Hindlimb muscle (tissue), 1 donor: Measurements from ENCODE around the gene HLA-DMB. TPM values are rescaled to one million over a fixed set of nuclear protein-coding genes. Genes with fewer than 3 reads are reported as not detected.
A peak's percentile ranks its signal among the peaks of the same experiment; 100 is the strongest.

Experiments used
- DNase-seq: peaks from one replicate; pipeline ENCODE4 v3.0.0-alpha.2; 2013
- polyA plus RNA-seq: library from polyadenylated mRNA; unstranded; fragments of 120-200 nt; gene quantifications from one replicate; pipeline ENCODE4 v1.2.1, GENCODE V29; 2013; ENCODE audit not compliant: insufficient read length

HLA-DMB gene
- polyA plus RNA-seq, result 11.5 TPM

DNA sequence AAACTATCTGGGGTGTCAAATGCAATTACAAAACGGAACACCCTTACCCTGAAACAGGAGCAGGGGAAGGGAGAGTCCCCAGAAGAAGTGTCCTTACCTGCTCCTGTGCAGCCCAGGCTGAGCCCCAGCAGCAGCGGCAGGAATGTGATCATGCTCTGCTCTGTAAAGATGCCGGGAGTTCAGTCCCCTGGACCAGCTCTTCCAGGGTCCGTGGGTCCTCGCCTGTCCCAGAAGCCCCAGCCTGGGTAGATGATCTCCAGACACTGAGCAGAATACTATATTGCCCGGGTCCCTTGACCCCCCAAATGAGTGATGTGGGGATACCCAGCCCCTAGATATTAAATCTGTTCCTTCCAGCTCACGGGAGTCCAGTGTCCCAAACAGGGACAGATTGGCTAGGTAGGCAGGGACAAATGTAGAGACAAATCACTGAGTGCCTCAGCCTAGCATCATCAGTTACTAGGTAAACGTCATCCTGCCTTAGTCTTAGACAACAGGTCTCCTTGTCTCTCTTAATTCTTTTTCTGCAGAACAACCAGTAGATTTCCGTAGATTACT, at the start of gene HLA-DMB:
Gene HLA-DMB (minus strand): TSS at position 373 of the 558 bp plus-strand sequence. CDS start 221 bp downstream, at position 152.
- peak; percentile 67 for DNase-seq

DNA sequence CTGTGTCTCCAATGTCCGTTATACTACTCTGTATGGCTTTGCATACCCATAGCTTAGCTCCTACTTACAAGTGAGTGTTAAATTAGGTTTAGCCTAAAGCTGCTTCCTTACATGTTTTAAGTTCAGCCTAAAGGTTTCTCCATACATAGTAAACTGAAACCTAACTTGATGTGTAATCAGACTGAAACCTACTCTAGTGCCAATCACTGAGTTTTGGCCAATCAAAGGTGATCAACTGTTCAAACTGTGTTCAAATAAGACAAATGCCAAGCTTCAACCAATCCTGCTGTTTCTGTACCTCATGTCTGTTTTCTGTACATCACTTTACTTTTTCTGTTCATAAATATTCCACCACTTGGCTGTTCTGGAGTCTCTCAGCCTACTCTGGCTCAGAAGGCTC, 48.5 kb upstream of the HLA-DMB start:
- no peak for DNase-seq

DNA sequence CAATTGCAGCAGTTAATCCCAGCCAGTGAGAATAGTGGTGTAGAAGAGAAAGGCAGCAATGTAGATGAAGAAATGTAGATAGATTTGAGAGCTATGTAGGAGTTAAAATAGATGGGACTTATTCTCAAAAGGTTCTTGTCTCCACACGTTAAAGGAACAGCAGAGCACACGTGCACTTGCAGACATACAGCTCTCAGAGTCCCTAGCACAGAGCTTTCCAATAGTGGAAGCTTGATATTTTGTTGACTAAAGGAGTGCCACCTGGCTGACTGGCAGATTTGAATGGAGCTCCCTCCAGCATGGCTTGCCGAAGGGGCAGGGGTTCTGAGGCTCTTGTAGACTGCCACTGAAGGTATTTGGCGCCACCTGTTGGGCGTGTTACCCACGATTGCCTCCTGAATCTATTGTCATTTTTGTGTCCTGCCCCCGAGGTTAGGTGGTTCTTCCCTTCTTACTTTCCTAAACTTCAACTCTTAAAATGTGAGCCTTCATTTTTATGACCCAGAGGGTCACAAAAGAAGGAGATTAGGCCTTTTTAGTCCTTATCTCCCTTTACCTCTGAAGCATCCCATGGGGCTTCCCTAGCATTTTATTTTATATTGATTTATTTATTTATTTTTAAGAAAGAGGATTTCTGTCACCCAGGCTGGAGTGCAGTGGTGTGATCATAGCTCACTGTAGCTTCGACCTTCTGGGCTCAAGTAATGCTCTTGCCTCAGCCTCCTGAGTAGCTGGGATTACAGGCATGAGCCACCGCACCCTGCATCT, 44.0 kb upstream of the HLA-DMB start:
- DNase-seq, result peak; percentile 72

DNA sequence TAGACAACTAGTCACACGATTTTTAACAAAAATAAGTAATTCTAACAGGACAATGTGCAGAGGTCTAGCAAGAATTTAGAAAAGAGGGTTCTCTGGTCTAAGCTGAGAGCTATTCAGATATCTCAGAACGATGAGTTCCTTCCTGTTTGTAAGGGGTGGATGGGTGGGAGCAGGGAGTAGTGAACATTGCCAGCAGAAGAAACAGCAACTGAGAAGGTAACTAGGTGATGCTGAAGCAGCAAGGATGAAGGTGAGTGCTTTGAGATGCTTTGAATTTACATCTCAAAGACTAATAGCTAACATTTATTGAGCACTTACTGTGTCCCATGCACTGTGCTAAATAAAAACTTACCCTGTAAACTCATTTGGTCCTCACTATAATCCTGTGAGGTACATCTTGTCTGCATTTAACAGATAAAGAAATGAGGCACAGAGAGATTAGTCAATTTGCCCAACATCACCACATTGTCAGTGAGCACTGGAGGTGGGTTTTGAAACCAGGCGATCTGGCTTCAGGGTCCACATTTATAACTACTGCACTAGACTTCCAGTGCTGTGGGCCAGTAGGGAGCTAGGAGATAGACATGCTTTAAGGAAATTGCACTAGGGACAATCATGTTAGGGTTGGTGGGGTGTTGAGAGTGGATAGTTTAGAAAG, 43.3 kb upstream of the HLA-DMB start:
- DNase-seq, result no peak

DNA sequence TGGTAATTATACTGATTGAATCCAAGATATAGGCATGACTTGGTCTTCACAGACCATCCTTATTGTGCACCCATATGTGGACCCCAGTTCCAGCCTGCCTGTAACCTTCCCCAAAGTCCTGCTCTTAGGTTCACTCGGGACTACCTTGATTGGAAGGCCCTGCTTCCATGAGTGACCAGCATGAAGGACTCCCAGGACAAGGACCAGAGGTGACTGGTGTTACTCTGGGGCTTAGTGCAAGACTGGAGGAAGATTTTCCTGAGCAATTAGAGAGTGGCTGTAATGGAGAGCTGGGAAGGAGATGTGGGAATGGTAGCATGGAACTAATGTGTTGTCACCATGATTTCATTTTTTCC, 42.6 kb upstream of the HLA-DMB start:
- no peak for DNase-seq

DNA sequence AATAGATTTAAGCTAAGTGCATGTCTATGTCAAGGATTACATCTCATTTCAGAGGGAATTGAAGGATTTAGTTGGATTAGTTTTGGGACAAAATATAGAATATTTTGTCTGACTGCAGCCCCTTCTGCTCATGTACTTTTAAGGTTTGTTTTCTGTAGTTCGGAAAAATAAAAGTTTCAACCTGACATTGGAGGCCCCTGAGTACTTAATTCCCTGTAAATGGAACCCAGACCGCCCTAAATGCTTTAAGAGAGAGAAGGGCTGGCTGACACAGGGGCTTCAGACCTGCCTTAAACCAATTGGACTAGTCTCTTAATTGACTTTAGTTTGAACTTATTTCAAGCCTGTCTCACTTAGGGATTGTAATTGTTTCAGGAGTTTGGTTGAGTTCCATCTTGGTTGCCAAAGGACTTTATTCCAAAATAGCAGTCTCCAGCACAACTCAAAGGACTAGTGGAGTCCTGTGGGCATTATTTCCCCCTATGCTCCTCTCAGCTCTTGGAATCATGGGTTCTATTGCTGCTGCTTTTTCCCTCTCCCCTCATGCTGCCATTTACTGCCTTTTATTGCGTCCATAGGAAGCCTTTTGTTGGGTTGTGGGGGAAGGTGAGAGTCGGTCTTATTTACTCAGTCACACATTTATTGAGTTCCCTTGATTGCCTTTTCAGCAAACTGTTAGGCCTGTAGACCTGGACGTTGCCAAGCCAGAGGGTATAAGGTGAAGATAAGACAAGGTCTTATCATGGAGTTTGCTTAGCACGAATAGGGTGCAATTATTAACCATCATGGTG, 42.1 kb upstream of the HLA-DMB start:
- DNase-seq, result no peak

DNA sequence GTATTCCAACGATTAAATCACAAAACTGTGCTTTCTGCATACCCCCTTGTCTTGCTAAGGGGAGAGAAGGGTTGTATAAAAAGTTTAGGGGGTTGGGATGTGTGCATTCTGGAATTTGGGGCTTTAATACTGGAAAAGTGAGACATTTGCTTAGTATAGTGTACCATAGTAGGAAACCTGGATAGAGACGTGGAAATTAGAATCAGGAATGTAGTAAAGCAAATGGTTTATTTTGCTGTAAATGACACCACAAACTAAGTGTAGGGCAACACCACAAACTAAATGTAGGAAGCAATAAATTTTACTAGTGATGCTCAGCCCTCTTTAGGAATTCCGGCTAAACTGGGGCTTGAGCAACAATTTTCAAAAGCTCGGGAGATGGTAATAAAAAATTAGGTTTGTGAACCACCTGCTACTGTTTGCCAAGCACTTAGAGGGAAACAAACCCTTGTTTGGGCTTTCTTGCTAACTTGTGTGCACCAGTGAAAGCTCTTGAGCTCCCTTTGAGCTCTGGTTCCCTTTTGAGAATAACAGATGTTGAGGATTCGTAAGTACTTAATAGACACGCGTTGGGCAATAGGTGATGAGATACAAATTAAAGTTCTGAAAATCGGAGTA, 41.4 kb upstream of the HLA-DMB start:
- no peak for DNase-seq

DNA sequence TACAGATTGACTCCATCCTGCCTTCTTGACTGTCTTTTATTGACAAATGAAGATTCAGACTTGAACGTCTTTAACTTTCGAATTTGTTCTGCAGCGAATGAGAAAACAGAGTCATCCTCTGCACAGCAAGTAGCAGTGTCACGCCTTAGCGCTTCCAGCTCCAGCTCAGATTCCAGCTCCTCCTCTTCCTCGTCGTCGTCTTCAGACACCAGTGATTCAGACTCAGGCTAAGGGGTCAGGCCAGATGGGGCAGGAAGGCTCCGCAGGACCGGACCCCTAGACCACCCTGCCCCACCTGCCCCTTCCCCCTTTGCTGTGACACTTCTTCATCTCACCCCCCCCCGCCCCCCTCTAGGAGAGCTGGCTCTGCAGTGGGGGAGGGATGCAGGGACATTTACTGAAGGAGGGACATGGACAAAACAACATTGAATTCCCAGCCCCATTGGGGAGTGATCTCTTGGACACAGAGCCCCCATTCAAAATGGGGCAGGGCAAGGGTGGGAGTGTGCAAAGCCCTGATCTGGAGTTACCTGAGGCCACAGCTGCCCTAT, 39.7 kb upstream of the HLA-DMB start:
- no peak for DNase-seq

DNA sequence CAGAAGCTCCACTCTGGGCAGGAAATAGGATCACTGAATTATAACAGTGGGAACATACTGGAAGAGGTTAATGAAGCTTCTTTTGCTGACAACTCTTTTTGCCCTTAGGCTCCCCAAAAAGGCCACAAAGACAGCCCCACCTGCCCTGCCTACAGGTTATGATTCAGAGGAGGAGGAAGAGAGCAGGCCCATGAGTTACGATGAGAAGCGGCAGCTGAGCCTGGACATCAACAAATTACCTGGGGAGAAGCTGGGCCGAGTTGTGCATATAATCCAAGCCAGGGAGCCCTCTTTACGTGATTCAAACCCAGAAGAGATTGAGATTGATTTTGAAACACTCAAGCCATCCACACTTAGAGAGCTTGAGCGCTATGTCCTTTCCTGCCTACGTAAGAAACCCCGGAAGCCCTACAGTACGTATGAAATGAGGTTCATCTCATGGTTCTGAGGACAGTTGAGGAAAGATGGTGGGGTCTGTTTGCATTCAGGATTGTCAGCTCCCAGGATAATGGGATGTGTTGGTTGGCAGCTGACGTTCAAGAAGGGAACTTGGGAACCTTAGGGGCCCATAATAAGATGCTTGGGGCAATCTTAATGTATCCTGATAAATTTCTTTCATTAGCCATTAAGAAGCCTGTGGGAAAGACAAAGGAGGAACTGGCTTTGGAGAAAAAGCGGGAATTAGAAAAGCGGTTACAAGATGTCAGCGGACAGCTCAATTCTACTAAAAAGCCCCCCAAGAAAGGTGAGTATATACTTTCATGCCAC, 39.1 kb upstream of the HLA-DMB start:
- no peak for DNase-seq

DNA sequence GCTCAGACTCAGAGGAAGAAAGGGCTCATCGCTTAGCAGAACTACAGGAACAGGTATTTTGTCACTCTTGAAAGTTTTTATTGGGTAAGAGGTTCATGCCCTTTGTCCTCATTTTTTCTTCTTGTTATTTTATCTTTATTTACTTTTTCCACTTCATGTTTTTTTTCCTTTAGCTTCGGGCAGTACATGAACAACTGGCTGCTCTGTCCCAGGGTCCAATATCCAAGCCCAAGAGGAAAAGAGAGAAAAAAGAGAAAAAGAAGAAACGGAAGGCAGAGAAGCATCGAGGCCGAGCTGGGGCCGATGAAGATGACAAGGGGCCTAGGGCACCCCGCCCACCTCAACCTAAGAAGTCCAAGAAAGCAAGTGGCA, 37.1 kb upstream of the HLA-DMB start:
- DNase-seq, result no peak

DNA sequence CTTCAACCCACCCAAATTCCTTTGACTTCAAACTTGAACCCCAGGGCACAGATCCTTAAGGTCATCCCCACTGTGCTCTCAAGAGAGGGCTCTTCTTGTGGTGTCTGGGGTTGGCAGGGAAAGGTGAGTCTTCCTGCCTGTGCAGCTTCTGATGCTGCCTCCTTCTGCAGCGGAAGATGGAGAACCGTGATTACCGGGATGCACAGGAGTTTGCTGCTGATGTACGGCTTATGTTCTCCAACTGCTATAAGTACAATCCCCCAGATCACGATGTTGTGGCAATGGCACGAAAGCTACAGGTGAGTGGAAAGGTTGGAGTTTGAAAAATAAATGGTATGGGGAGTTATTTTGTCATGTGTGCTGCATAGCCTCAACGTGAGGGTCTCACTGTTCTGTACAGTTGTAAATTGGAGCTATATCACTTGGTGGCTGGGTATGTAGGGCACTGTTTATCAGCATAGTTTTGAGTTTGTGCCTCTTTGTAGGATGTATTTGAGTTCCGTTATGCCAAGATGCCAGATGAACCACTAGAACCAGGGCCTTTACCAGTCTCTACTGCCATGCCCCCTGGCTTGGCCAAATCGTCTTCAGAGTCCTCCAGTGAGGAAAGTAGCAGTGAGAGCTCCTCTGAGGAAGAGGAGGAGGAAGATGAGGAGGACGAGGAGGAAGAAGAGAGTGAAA, 36.6 kb upstream of the HLA-DMB start:
- DNase-seq, result no peak

DNA sequence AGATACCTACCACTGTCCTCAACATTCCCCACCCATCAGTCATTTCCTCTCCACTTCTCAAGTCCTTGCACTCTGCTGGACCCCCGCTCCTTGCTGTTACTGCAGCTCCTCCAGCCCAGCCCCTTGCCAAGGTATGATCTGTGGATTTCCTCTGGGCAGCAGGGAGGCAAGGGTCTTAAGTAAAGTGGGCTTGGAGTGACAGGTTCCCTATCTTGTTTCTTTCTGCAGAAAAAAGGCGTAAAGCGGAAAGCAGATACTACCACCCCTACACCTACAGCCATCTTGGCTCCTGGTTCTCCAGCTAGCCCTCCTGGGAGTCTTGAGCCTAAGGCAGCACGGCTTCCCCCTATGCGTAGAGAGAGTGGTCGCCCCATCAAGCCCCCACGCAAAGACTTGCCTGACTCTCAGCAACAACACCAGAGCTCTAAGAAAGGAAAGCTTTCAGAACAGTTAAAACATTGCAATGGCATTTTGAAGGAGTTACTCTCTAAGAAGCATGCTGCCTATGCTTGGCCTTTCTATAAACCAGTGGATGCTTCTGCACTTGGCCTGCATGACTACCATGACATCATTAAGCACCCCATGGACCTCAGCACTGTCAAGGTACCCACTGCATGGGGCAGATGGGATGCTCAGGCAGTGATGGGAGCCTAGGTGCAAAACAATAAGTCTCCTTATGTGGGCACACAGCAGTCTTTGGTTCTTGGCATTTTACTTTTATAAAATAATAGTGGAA, 35.7 kb upstream of the HLA-DMB start:
- no peak for DNase-seq

DNA sequence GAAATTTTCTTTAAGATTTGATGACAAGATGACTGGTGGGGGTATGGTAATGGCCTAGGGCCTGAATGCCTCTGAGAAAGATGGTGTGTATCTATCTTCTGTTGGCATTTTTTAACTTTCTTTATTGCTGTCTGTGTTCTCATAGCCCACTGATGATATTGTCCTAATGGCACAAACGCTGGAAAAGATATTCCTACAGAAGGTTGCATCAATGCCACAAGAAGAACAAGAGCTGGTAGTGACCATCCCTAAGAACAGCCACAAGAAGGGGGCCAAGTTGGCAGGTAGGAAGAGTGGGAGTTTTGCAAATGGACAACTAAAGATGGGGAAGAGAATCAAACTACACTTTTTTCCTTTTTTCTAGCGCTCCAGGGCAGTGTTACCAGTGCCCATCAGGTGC, 35.1 kb upstream of the HLA-DMB start:
- no peak for DNase-seq

DNA sequence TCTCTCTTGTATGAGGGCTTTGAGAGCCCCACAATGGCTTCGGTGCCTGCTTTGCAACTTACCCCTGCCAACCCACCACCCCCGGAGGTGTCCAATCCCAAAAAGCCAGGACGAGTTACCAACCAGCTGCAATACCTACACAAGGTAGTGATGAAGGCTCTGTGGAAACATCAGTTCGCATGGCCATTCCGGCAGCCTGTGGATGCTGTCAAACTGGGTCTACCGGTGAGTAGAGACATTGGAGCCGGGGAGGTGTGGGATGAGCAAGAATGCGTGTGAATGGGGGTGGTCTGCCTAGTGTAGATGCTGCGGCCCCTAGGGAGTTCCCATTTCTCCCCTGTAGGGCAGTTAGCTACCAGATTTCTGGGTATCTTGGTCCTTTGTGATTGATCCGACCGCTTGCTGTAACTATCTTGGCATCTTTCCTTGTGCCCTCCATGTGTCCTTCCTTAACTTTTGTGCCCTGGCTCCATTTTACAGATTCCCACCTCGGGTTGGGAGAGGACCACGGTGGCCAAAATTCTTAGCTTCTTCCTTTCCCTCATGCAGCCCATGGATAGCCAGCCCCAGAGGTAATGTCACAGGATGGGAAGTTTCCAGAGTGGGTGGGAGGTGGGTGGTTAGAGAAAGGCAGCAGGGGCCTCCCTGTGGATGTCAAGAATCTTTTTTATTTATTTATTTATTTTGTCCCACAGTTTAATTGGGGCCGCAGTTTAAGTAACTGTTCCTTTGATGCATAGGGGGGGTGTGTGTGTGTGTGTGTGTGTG, 33.9 kb upstream of the HLA-DMB start:
- no peak for DNase-seq

DNA sequence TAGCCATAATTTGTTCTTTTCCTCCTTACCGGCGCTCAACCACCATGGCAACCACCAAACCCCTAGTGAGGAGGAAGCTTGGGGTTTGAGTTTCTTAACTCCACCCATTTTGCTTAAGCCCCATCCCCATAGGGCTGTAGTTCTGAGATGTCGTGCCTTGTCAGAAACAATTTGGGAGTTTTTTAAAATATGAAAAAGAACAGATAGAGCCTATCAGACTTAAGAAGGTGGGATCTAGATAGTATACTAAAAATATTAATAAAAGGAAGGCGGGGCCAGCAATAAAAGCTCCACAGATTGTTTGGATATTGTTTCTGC, 33.1 kb upstream of the HLA-DMB start:
- no peak for DNase-seq

DNA sequence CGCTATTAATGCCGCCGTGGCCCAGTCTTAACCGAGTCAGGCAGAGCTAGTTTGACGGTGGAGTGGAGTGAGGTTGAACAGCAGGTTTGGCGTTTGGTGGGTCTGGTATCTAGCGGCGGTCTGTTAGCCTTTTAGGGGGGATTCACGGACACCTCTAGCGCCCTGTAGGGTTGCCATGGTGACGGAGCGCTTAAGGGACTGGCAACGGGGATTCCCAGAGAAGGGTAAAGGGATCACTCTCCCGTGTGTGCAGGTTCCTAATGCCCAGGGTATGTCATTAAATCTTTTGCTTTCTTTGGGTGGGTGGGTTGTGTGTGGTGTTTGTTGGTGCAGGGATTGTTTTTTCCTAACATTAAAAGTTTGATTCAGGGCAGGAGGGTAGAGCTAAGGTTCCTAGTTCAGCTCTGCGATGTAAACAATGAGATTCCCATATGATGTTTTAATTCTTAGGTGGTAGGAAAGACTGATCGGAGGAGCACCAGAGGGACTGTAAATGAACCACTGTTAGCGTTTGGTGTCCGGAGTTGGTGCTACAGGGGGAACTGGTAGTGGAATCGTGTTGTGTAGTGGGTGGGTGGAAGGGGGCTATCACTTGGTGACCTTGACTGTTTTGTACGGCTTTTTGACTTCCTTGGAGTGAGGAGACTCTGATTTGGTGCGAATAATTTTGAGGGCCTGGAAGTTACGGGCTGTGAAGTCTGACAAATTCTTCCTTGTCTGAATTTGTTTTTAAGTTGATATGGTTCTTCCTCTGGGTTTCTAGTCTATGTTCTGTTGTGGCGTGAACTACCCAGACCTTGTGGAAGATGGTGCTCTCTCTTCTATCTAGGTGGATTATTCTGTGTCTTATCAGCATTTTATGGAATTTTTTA, 32.6 kb upstream of the HLA-DMB start:
- no peak for DNase-seq

DNA sequence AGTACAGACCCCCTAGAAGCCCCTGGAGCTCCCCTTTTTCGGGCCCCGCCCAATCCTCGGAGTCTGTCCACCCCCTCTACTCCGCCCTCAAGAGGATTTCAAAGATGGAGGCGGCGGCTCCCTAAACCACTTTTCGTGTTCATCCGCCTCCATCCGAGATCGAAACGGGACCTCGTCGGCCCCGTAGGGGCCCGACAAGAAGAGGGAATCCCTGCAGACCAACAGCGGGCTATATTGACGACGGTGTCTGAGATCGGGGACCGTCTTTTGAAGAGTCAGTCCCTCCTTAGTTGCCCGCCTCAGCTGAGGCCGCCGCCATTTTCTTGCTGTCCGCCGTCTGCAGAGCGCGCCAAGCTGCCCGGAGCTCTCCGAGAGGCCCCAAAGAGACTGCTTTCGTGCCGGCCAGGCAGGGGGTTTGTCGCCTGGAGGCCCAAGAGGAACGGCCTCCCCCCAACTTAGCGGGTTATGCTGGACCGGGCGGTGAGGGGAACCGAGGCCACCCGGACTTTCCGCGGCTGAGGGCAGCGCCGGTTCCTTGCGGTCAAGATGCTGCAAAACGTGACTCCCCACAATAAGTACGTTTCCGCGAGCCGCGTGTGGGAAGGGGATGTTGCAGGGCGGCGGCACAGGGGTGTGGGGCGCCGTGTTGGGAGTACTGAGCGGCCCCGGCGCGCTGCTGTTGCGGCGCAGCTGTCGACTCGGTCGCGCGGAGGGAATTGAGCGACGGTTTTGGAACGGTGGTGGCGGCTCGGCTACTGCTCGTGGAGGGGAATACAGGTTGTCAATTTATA, 31.7 kb upstream of the HLA-DMB start:
- DNase-seq, result no peak
